DOHH2 (cell line): ENCODE results near the gene GABRB1.

ENCODE experiments used
- H3F3A ChIP-seq: fragments of 200-600 bp; sonication (generic), shearing (Covaris generic); 2 replicates; pipeline ENCODE4 v1.6.0; 2016; ENCODE audit warnings: antibody characterized with exemption, mild to moderate bottlenecking; ENCODE audit not compliant: control insufficient read depth, insufficient read depth
- H3K27ac ChIP-seq: fragments of 200-600 bp; sonication (generic); 2 replicates; pipeline ENCODE4 v1.5.1; 2014; ENCODE audit warnings: low read depth, mild to moderate bottlenecking, low read length, moderate library complexity
- H3K27me3 ChIP-seq: fragments of 200-600 bp; sonication (generic); 2 replicates; pipeline ENCODE4 v1.6.1; 2014; ENCODE audit warnings: mild to moderate bottlenecking, low read length, mixed read lengths; ENCODE audit not compliant: control insufficient read depth
- H3K36me3 ChIP-seq: fragments of 200-600 bp; sonication (generic); 2 replicates; pipeline ENCODE4 v1.6.1; 2014; ENCODE audit warnings: mild to moderate bottlenecking, low read length, moderate library complexity, mixed read lengths; ENCODE audit not compliant: control insufficient read depth
- H3K4me1 ChIP-seq: fragments of 200-600 bp; sonication (generic); 2 replicates; pipeline ENCODE4 v1.6.1; 2014; ENCODE audit warnings: mild to moderate bottlenecking, low read length, mixed read lengths; ENCODE audit not compliant: control insufficient read depth
- H3K4me2 ChIP-seq: fragments of 200-600 bp; sonication (generic); 2 replicates; pipeline ENCODE4 v1.6.0; 2014; ENCODE audit warnings: mild to moderate bottlenecking, low read length, moderate library complexity
- H3K4me3 ChIP-seq: fragments of 200-600 bp; sonication (generic); 2 replicates; pipeline ENCODE4 v1.5.1; 2014; ENCODE audit warnings: mild to moderate bottlenecking, low read length, mixed read lengths
- H3K79me2 ChIP-seq: fragments of 200-600 bp; sonication (generic); 2 replicates; pipeline ENCODE4 v1.6.1; 2014; ENCODE audit warnings: mild to moderate bottlenecking, low read length, mixed read lengths; ENCODE audit not compliant: control insufficient read depth
- H3K9me2 ChIP-seq: fragments of 200-600 bp; sonication (generic); replicated peaks from 2 replicates; pipeline ENCODE4 v1.6.1; 2014; ENCODE audit warnings: mild to moderate bottlenecking, low read length, mixed read lengths; ENCODE audit not compliant: control insufficient read depth
- H3K9me3 ChIP-seq: fragments of 200-600 bp; sonication (generic); 2 replicates; pipeline ENCODE4 v1.6.1; 2014; ENCODE audit warnings: antibody characterized with exemption, low read length, mixed read lengths; ENCODE audit not compliant: control insufficient read depth, insufficient read depth
- H4K20me1 ChIP-seq: fragments of 200-600 bp; sonication (generic); 2 replicates; pipeline ENCODE4 v1.6.0; 2014; ENCODE audit warnings: low read depth, mild to moderate bottlenecking, antibody characterized with exemption, low read length, moderate library complexity; ENCODE audit not compliant: control insufficient read depth, insufficient read depth
- CTCF ChIP-seq: fragments of 200-600 bp; sonication (generic); IDR thresholded peaks from one replicate; pipeline ENCODE4 v1.5.1; 2014; ENCODE audit warnings: antibody characterized with exemption, mild to moderate bottlenecking, low read depth, low read length; ENCODE audit not compliant: poor library complexity, severe bottlenecking
- EZH2phosphoT487 ChIP-seq: fragments of 200-600 bp; sonication (generic); IDR thresholded peaks from 2 replicates; pipeline ENCODE4 v1.6.1; 2017; ENCODE audit warnings: borderline replicate concordance, mild to moderate bottlenecking, antibody characterized with exemption, low read length, moderate library complexity, mixed read lengths

Gene GABRB1

GRCh38 chr4:47068986-47069385 lies 37.6 kb downstream of the GABRB1 start:
- Histone ChIP-seq H3K4me2 (no peak overlapping the region), H3K9me3 (no peaks in the 10 kb centered on the region), H3F3A (no peaks in the 10 kb centered on the region), H3K9me2 (no peaks in the 10 kb centered on the region), H3K4me3 (no peak overlapping the region), H3K36me3 (no peaks in the 10 kb centered on the region), H3K27ac (no peak overlapping the region), H3K27me3 (no peaks in the 10 kb centered on the region), H3K79me2 (no peaks in the 10 kb centered on the region), H4K20me1 (no peaks in the 10 kb centered on the region), H3K4me1 (no peaks in the 10 kb centered on the region)
- TF ChIP-seq EZH2phosphoT487 (no peak), CTCF (no peak)

DNA sequence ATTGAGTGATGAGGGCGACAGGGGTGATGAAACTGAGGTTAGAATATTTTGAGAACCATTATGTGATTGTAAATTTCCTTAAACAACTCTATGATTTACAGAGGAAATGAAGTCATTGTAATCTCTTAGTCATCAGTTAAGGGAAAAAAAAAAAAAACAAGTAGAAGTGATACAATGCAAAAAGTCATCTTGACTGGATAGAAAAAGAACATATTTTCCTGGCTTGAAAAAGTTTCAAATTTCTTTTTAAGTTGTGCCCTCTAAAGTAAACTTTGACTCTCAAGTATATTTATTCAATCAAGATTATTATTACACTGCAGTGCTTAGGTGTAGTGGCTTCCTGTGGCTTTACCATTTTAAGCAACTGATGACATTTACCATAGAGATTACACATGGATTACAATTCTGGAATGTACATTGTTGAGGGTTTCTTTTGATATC lies 40.6 kb downstream of the GABRB1 start:
- Histone ChIP-seq H3K9me2 (no peaks in the 10 kb centered on the region), H4K20me1 (no peaks in the 10 kb centered on the region), H3K27ac (no peak overlapping the region), H3F3A (no peaks in the 10 kb centered on the region), H3K4me1 (no peaks in the 10 kb centered on the region), H3K79me2 (no peaks in the 10 kb centered on the region), H3K36me3 (no peaks in the 10 kb centered on the region), H3K4me3 (no peak overlapping the region), H3K9me3 (no peaks in the 10 kb centered on the region), H3K4me2 (no peak overlapping the region), H3K27me3 (no peaks in the 10 kb centered on the region)
- TF ChIP-seq EZH2phosphoT487 (no peak), CTCF (no peak)

GRCh38 chr4:47073647-47074046 lies 42.3 kb downstream of the GABRB1 start:
- no peaks in the 10 kb centered on the region for H3K79me2 ChIP-seq
- H4K20me1 ChIP-seq = no peaks in the 10 kb centered on the region
- H3K9me3 ChIP-seq = no peaks in the 10 kb centered on the region
- H3K9me2 ChIP-seq = no peaks in the 10 kb centered on the region
- no peaks in the 10 kb centered on the region for H3K36me3 ChIP-seq
- no peaks in the 10 kb centered on the region for H3F3A ChIP-seq
- no peak overlapping the region for H3K27ac ChIP-seq
- H3K4me1 ChIP-seq = no peaks in the 10 kb centered on the region
- TF ChIP-seq CTCF = no peak
- TF ChIP-seq EZH2phosphoT487 = no peak
- no peak overlapping the region for H3K4me3 ChIP-seq
- no peaks in the 10 kb centered on the region for H3K27me3 ChIP-seq
- no peak overlapping the region for H3K4me2 ChIP-seq

- Histone ChIP-seq H3K79me2 (no peaks in the 10 kb centered on the region), H3K27ac (no peak overlapping the region), H3K9me3 (no peaks in the 10 kb centered on the region), H4K20me1 (no peaks in the 10 kb centered on the region), H3K4me2 (no peak overlapping the region), H3F3A (no peaks in the 10 kb centered on the region), H3K36me3 (no peaks in the 10 kb centered on the region), H3K4me1 (no peaks in the 10 kb centered on the region), H3K4me3 (no peak overlapping the region), H3K9me2 (no peaks in the 10 kb centered on the region), H3K27me3 (no peaks in the 10 kb centered on the region)
- no peak for TF ChIP-seq CTCF
- TF ChIP-seq EZH2phosphoT487 = no peak
Observed at GRCh38 chr4:47074816-47075215, 43.4 kb downstream of the GABRB1 start.
